ENCODE data around the gene STX4.

Gene STX4

GRCh38 chr16:31022544-31023251, 10.7 kb upstream of the STX4 start:
- no peak for DNase-seq

GRCh38 chr16:31023252-31023602, 10.1 kb upstream of the STX4 start:
- no peak for DNase-seq

GRCh38 chr16:31023627-31024226, 9.6 kb upstream of the STX4 start:
- DNase-seq = no peak

GRCh38 chr16:31025339-31025738, 8.0 kb upstream of the STX4 start:
- DNase-seq = no peak

GRCh38 chr16:31029272-31029671, 4.1 kb upstream of the STX4 start:
- no peak for DNase-seq

GRCh38 chr16:31031276-31031675, 2.1 kb upstream of the STX4 start:
- DNase-seq = no peak

GRCh38 chr16:31033709-31034492, 543 bp downstream of the STX4 start:
- peak; percentile 85 for DNase-seq

GRCh38 chr16:31036691-31037090, 3.3 kb downstream of the STX4 start:
- DNase-seq = no peak

- no peak for DNase-seq
Measured at GRCh38 chr16:31038993-31039392, 5.6 kb downstream of the STX4 start.

- no peak for DNase-seq
Measured at GRCh38 chr16:31042866-31043265, 9.5 kb downstream of the STX4 start.

GRCh38 chr16:31043352-31043751, 10.0 kb downstream of the STX4 start:
- DNase-seq = no peak

GRCh38 chr16:31043898-31044481, 10.6 kb downstream of the STX4 start:
- no peak for DNase-seq

GRCh38 chr16:31050280-31051030, 17.1 kb downstream of the STX4 start:
- DNase-seq = no peak

- DNase-seq = peak; percentile 33
Measured at GRCh38 chr16:31052114-31052513, 18.8 kb downstream of the STX4 start.

- no peak for DNase-seq
Measured at GRCh38 chr16:31055613-31056012, 22.3 kb downstream of the STX4 start.

GRCh38 chr16:31061126-31061812, 27.9 kb downstream of the STX4 start:
- DNase-seq = no peak

- no peak for DNase-seq
Measured at GRCh38 chr16:31061813-31062440, 28.6 kb downstream of the STX4 start.

- DNase-seq = no peak
Measured at GRCh38 chr16:31063495-31063842, 30.1 kb downstream of the STX4 start.

- DNase-seq = no peak
Measured at GRCh38 chr16:31063843-31064611, 30.7 kb downstream of the STX4 start.

GRCh38 chr16:31064882-31065461, 31.6 kb downstream of the STX4 start:
- no peak for DNase-seq

GRCh38 chr16:31067342-31067741, 34.0 kb downstream of the STX4 start:
- DNase-seq = no peak

Measured in stimulated activated CD4-positive, alpha-beta T cell treated with anti-CD3 and anti-CD28 coated beads, Interleukin-1b, Interleukin-23, amount 100 ng/mL, for 48 hours (primary cell).